Mononuclear cell (primary cell): ENCODE results near the gene MTF1. TPM values are rescaled to one million over a fixed set of nuclear protein-coding genes. Genes with fewer than 3 reads are reported as not detected.
"Not testable (repeated sequence)": the region's sequence is repeated elsewhere in the genome, so short reads cannot be mapped to it uniquely, and the experiment has no call there.

Experiments
- H3K27me3 ChIP-seq: 2 replicates; pipeline ENCODE4 v1.6.0; 2011; ENCODE audit warnings: low read length, control low read depth; ENCODE audit not compliant: insufficient read depth
- H3K4me1 ChIP-seq: 2 replicates; pipeline ENCODE4 v1.5.1; 2011; ENCODE audit warnings: mild to moderate bottlenecking, low read length, control low read depth; ENCODE audit not compliant: insufficient read depth
- H3K4me3 ChIP-seq: 2 replicates; pipeline ENCODE4 v1.5.1; 2011; ENCODE audit warnings: mild to moderate bottlenecking, low read length, moderate library complexity
- H3K9me3 ChIP-seq: 2 replicates; pipeline ENCODE4 v1.5.1; 2011; ENCODE audit warnings: low read depth, mild to moderate bottlenecking, control low read depth, low read length
- total RNA-seq: library from RNA; depleted of rRNA; stranded (reverse); fragments of >200 nt; gene quantifications from one replicate; pipeline ENCODE4 v1.2.3, GENCODE V29; 2012

MTF1 gene
- total RNA-seq: 8.2 TPM

- H3K4me1 ChIP-seq: peaks cover 48% of the 10 kb centered on the region
- peak within 1 kb of the TSS; percentile 87 for H3K4me3 ChIP-seq
- H3K9me3 ChIP-seq: no peaks in the 10 kb centered on the region
- H3K27me3 ChIP-seq: no peaks in the 10 kb centered on the region
Observed at GRCh38 chr1:37859507-37860345, at the start of gene MTF1. Gene MTF1, minus strand, starts transcription at chr1:37859592. Its CDS starts 1,934 bp downstream, at chr1:37857658.

- H3K9me3 ChIP-seq, H3K27me3 ChIP-seq, H3K4me1 ChIP-seq, H3K4me3 ChIP-seq: not testable (repeated sequence)
Observed at GRCh38 chr1:37908531-37908930, 49.1 kb upstream of the MTF1 start.

- not testable (repeated sequence) for H3K9me3 ChIP-seq, H3K4me1 ChIP-seq, H3K4me3 ChIP-seq, H3K27me3 ChIP-seq
Observed at GRCh38 chr1:37907416-37908125, 48.2 kb upstream of the MTF1 start.

GRCh38 chr1:37906591-37906990 is 47.2 kb upstream of the MTF1 start:
- not testable (repeated sequence) for H3K9me3 ChIP-seq, H3K27me3 ChIP-seq, H3K4me3 ChIP-seq, H3K4me1 ChIP-seq

GRCh38 chr1:37905727-37906126 is 46.3 kb upstream of the MTF1 start:
- peaks cover 18% of the 10 kb centered on the region for H3K4me1 ChIP-seq
- no peaks in the 10 kb centered on the region for H3K27me3 ChIP-seq
- peaks cover 9% of the 10 kb centered on the region for H3K9me3 ChIP-seq
- H3K4me3 ChIP-seq: no peak overlapping the region

- not testable (repeated sequence) for H3K9me3 ChIP-seq, H3K27me3 ChIP-seq, H3K4me3 ChIP-seq
- peaks cover 19% of the 10 kb centered on the region for H3K4me1 ChIP-seq
Observed at GRCh38 chr1:37903921-37904320, 44.5 kb upstream of the MTF1 start.

GRCh38 chr1:37902983-37903382 is 43.6 kb upstream of the MTF1 start:
- H3K9me3 ChIP-seq: peaks cover 9% of the 10 kb centered on the region
- H3K27me3 ChIP-seq: no peaks in the 10 kb centered on the region
- H3K4me1 ChIP-seq: peaks cover 19% of the 10 kb centered on the region
- no peak overlapping the region for H3K4me3 ChIP-seq

GRCh38 chr1:37901893-37902225 is 42.5 kb upstream of the MTF1 start:
- Histone ChIP-seq H3K4me3 (no peak overlapping the region), H3K9me3 (peaks cover 9% of the 10 kb centered on the region), H3K4me1 (peaks cover 19% of the 10 kb centered on the region), H3K27me3 (no peaks in the 10 kb centered on the region)

- H3K9me3 ChIP-seq: peaks cover 9% of the 10 kb centered on the region
- no peaks in the 10 kb centered on the region for H3K27me3 ChIP-seq
- no peak overlapping the region for H3K4me3 ChIP-seq
- peaks cover 19% of the 10 kb centered on the region for H3K4me1 ChIP-seq
Observed at GRCh38 chr1:37901191-37901892, 42.0 kb upstream of the MTF1 start.

GRCh38 chr1:37897563-37897962 is 38.2 kb upstream of the MTF1 start:
- H3K4me3 ChIP-seq, H3K9me3 ChIP-seq, H3K27me3 ChIP-seq: not testable (repeated sequence)
- peaks cover 19% of the 10 kb centered on the region for H3K4me1 ChIP-seq

- Histone ChIP-seq H3K4me3 (no peak overlapping the region), H3K4me1 (no peaks in the 10 kb centered on the region), H3K27me3 (no peaks in the 10 kb centered on the region)
Observed at GRCh38 chr1:37893673-37894072, 34.3 kb upstream of the MTF1 start.

GRCh38 chr1:37892151-37893047 is 33.0 kb upstream of the MTF1 start:
- Histone ChIP-seq H3K9me3 (no peaks in the 10 kb centered on the region), H3K4me1 (no peaks in the 10 kb centered on the region), H3K4me3 (no peak overlapping the region), H3K27me3 (no peaks in the 10 kb centered on the region)

More at GRCh38 chr1:37893673-37894072, 34.3 kb upstream of the MTF1 start:
- no peaks in the 10 kb centered on the region for H3K9me3 ChIP-seq

GRCh38 chr1:37890378-37891014 is 31.1 kb upstream of the MTF1 start:
- no peaks in the 10 kb centered on the region for H3K4me1 ChIP-seq
- no peaks in the 10 kb centered on the region for H3K9me3 ChIP-seq
- H3K4me3 ChIP-seq: no peak overlapping the region

GRCh38 chr1:37888022-37888700 is 28.8 kb upstream of the MTF1 start:
- Histone ChIP-seq H3K4me1 (peaks cover 4% of the 10 kb centered on the region), H3K9me3 (no peaks in the 10 kb centered on the region), H3K27me3 (no peaks in the 10 kb centered on the region), H3K4me3 (no peak overlapping the region)

More at GRCh38 chr1:37890378-37891014, 31.1 kb upstream of the MTF1 start:
- no peaks in the 10 kb centered on the region for H3K27me3 ChIP-seq
